OCI-LY7 (cell line): ENCODE results near the gene SLC16A10.

Experiments
- CTCF ChIP-seq: fragments of 200-600 bp; sonication (generic); conservative IDR thresholded peaks from 2 replicates; pipeline ENCODE4 v1.5.1; 2014; ENCODE audit warnings: mild to moderate bottlenecking, antibody characterized with exemption, low read length, moderate library complexity, mixed read lengths
- EZH2phosphoT487 ChIP-seq: fragments of 200-600 bp; sonication (generic); IDR thresholded peaks from 2 replicates; pipeline ENCODE4 v1.6.1; 2018; ENCODE audit warnings: low read depth, borderline replicate concordance, mild to moderate bottlenecking, mixed run types, antibody characterized with exemption, low read length, moderate library complexity, mixed read lengths

- TF ChIP-seq CTCF (peak; percentile 51; the same call in 1 of the 2 replicates), EZH2phosphoT487 (no peak)
Observed at GRCh38 chr6:111256646-111257045, 169.3 kb downstream of the SLC16A10 start.
